HepG2 (cell line): ENCODE results near the gene FAM83F. TPM values are rescaled to one million over a fixed set of nuclear protein-coding genes. Genes with fewer than 3 reads are reported as not detected.

Experiments
- ATAC-seq: fragments of 200-7000 bp; cut with Tn5 transposase; 3 replicates; pipeline ENCODE4 v1.9.1; 2020; ENCODE audit warnings: mild to moderate bottlenecking, moderate library complexity
- BruUV-seq: library from RNA; stranded (reverse); fragments of 400-500 nt; replicated peaks from 2 replicates; lab custom pipeline; 2021; lab: Mats Ljungman, UMichigan
- CTCF ChIA-PET: fragments of 300-600 bp; formaldehyde crosslinking; extraction: SDS; loops from one replicate; lab custom pipeline; 2021; ENCODE audit warnings: low total read pairs, inconsistent platforms, low intra/inter-chr PET ratio; lab: Yijun Ruan, JAX
- POLR2A ChIA-PET: fragments of 350-600 bp; sonication (Branson Sonifier 250); formaldehyde crosslinking; loops from one replicate; lab custom pipeline; 2020; ENCODE audit warnings: antibody characterized with exemption, inconsistent platforms; lab: Yijun Ruan, JAX
- DNase-seq: peaks from one replicate; pipeline ENCODE4 v3.0.0-alpha.2; 2015; ENCODE audit warnings: low spot score
- FAIRE-seq: peaks from 3 replicates; lab custom pipeline; 2011; peaks lifted over from hg19 to GRCh38; lab: Jason Lieb, UNC
- H2AFZ ChIP-seq: one replicate; pipeline ENCODE4 v1.6.1; 2011; ENCODE audit warnings: low read length, inconsistent platforms
- H3K27ac ChIP-seq: fragments of 300-600 bp; 3 replicates; pipeline ENCODE4 v1.8.0; 2011; ENCODE audit warnings: mixed run types, mild to moderate bottlenecking, mixed read lengths, low read length, inconsistent platforms; ENCODE audit not compliant: insufficient read depth; ENCODE audit errors: extremely low read length
- H3K27me3 ChIP-seq, 2 experiments: fragments of 200-600 bp in 1 of 2; 2 replicates in 1 of 2; 3 replicates in 1 of 2; pipeline versions ENCODE4 v1.6.0 to v1.8.0; 2011; ENCODE audit warnings: low read length in 2 of 2, mild to moderate bottlenecking in 2 of 2, moderate library complexity in 2 of 2, inconsistent platforms in 1 of 2; ENCODE audit not compliant: insufficient read depth in 2 of 2, control insufficient read depth in 1 of 2
- H3K36me3 ChIP-seq, 2 experiments: fragments of 200-600 bp in 1 of 2; replicated peaks in 1 of 2; 2 replicates in 1 of 2; 3 replicates in 1 of 2; pipeline versions ENCODE4 v1.5.1 to v1.8.0; 2011; ENCODE audit warnings: low read length in 2 of 2, inconsistent platforms in 1 of 2; ENCODE audit not compliant: insufficient read depth in 2 of 2, control insufficient read depth in 1 of 2
- H3K4me1 ChIP-seq: 2 replicates; pipeline ENCODE4 v1.5.1; 2012; ENCODE audit warnings: low read length, inconsistent platforms; ENCODE audit not compliant: insufficient read depth
- H3K4me2 ChIP-seq: 2 replicates; pipeline ENCODE4 v1.6.0; 2011; ENCODE audit warnings: low read depth, low read length, inconsistent platforms
- H3K4me3 ChIP-seq, 3 experiments: fragments of 200-600 bp in 1 of 3; sonication (generic), shearing (Covaris generic) in 1 of 3; replicated peaks in 1 of 3; 2 replicates each; pipeline ENCODE4 v1.5.1; 2011 to 2016; ENCODE audit warnings: low read length in 3 of 3, inconsistent platforms in 2 of 3, low read depth in 2 of 3, mild to moderate bottlenecking in 2 of 3, control low read depth in 1 of 3, mixed read lengths in 1 of 3; ENCODE audit not compliant: insufficient read depth in 1 of 3
- H3K79me2 ChIP-seq: one replicate; pipeline ENCODE4 v1.6.1; 2011; ENCODE audit warnings: low read length, inconsistent platforms; ENCODE audit not compliant: insufficient read depth
- H3K9ac ChIP-seq: 2 replicates; pipeline ENCODE4 v1.6.0; 2011; ENCODE audit warnings: mild to moderate bottlenecking, low read depth, low read length, inconsistent platforms; ENCODE audit not compliant: insufficient read depth
- H3K9me3 ChIP-seq: 2 replicates; pipeline ENCODE4 v1.5.1; 2012; ENCODE audit warnings: mild to moderate bottlenecking, low read length
- H4K20me1 ChIP-seq: 2 replicates; pipeline ENCODE4 v1.6.0; 2011; ENCODE audit warnings: inconsistent platforms, mild to moderate bottlenecking, low read length, moderate library complexity; ENCODE audit not compliant: insufficient read depth
- ARID5B ChIP-seq: IDR thresholded peaks from 2 replicates; pipeline ENCODE4 v1.4.0; 2020; ENCODE audit warnings: mild to moderate bottlenecking, missing genetic modification reagents
- DNMT3B ChIP-seq: conservative IDR thresholded peaks from 2 replicates; pipeline ENCODE4 v1.6.1; 2016; ENCODE audit warnings: missing biosample characterization, control low read depth
- KDM5B ChIP-seq: sonication (generic); formaldehyde crosslinking; IDR thresholded peaks from 2 replicates; pipeline ENCODE4 v1.4.0; 2020; ENCODE audit warnings: missing genetic modification reagents, mild to moderate bottlenecking, borderline replicate concordance
- MEIS2 ChIP-seq: sonication (generic); formaldehyde crosslinking; IDR thresholded peaks from 2 replicates; pipeline ENCODE4 v1.9.0; 2021; ENCODE audit warnings: mild to moderate bottlenecking, missing genetic modification reagents
- MTF2 ChIP-seq: sonication (generic); formaldehyde crosslinking; IDR thresholded peaks from 2 replicates; pipeline ENCODE4 v1.5.0; 2020; ENCODE audit warnings: missing genetic modification reagents, borderline replicate concordance
- NFYC ChIP-seq: IDR thresholded peaks from 2 replicates; pipeline ENCODE4 v1.6.1; 2016; ENCODE audit warnings: missing genetic modification reagents, missing compliant biosample characterization
- STAG1 ChIP-seq: sonication (generic); formaldehyde crosslinking; IDR thresholded peaks from 2 replicates; pipeline ENCODE4 v1.4.0; 2020; ENCODE audit warnings: missing genetic modification reagents
- ZC3H4 ChIP-seq: sonication (generic); formaldehyde crosslinking; IDR thresholded peaks from 2 replicates; pipeline ENCODE4 v1.4.0; 2020; ENCODE audit warnings: missing genetic modification reagents, borderline replicate concordance
- ZNF160 ChIP-seq: sonication (generic); formaldehyde crosslinking; IDR thresholded peaks from 2 replicates; pipeline ENCODE4 v1.8.0; 2022; ENCODE audit warnings: mild to moderate bottlenecking, inconsistent platforms, missing genetic modification reagents
- ZNF263 ChIP-seq: sonication (generic); formaldehyde crosslinking; IDR thresholded peaks from 2 replicates; pipeline ENCODE4 v1.4.0; 2020; ENCODE audit warnings: missing genetic modification reagents
- ZNF720 ChIP-seq: sonication (generic); formaldehyde crosslinking; IDR thresholded peaks from 2 replicates; pipeline ENCODE4 v1.4.0; 2020; ENCODE audit warnings: missing genetic modification reagents
- ZNF766 ChIP-seq: sonication (generic); formaldehyde crosslinking; IDR thresholded peaks from 2 replicates; pipeline ENCODE4 v1.5.0; 2020; ENCODE audit warnings: missing genetic modification reagents, borderline replicate concordance
- WGBS: methylation state at CpG from one replicate; pipeline ENCODE4 v1.1.6; 2017; ENCODE audit warnings: low lambda C conversion rate; 5-methylcytosine and 5-hydroxymethylcytosine counted together
- in situ Hi-C: cut with HindIII; loops from 2 replicates; pipeline ENCODE4 v1.10.0; 2017; ENCODE audit warnings: low pct_unique_long_range_greater_than_20kb; ENCODE audit not compliant: extremely low pct_ligation_motif_present
- intact Hi-C: fragments of 100-400 bp; cut with micrococcal nuclease; formaldehyde crosslinking; loops from one replicate; pipeline ENCODE4 v1.10.0; 2022; ENCODE audit not compliant: unreplicated experiment
- polyA plus RNA-seq, 8 experiments: library from polyadenylated mRNA; depleted of rRNA in 3 of 8; stranded (reverse) in 7 of 8; unstranded in 1 of 8; fragments of >200 nt; fragmentation: Illumina TruSeq in 4 of 8; extraction: Trizol in 4 of 8; gene quantifications; 2 replicates each; pipeline versions ENCODE4 v1.2.1 to v1.2.3, GENCODE V29; 2011 to 2016; ENCODE audit warnings: low read depth in 4 of 8, missing spikeins in 1 of 8, mixed read lengths in 1 of 8; ENCODE audit not compliant: insufficient read depth in 1 of 8
- total RNA-seq, 5 experiments: library from RNA; depleted of rRNA; stranded (reverse); fragments of >200 nt; fragmentation: Illumina TruSeq; extraction: Trizol; gene quantifications; 2 replicates each; pipeline ENCODE4 v1.2.3, GENCODE V29; 2016; ENCODE audit warnings: low read depth in 1 of 5
- TF ChIP-seq, protein P1 (sequence below): IDR thresholded peaks from 2 replicates; pipeline ENCODE4 v1.6.1; 2016; ENCODE audit warnings: mild to moderate bottlenecking, missing biosample characterization, missing genetic modification reagents
- TF ChIP-seq, protein P2 (sequence below): sonication (generic); formaldehyde crosslinking; IDR thresholded peaks from 2 replicates; pipeline ENCODE4 v1.4.0; 2020; ENCODE audit warnings: missing genetic modification reagents

Gene FAM83F
- total and polyA plus RNA-seq, 2 of the 13 experiments (the other 11 are each of a cell fraction or from before 2014, with no cell fraction given) = not detected

DNA sequence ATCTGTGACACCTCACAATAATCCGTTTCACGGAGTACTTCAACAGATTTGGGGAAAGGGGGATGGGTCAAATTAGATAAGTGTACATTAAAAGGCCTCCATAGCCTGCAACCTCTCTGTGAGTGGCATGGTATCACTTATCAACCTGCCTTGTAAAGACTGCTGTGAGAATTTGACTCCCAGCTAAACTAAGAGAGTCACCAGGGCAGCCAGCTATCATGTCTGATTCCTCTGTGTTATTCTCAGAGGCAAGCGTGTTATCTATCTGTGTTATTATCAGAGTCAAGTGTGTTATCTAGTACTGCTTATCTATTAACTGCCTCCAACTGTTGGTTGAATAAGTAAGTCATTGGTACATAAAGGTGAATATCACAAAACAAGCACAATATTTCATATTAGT is 4.1 kb upstream of the FAM83F start:
- Histone ChIP-seq H4K20me1 (no peaks in the 10 kb centered on the region), H3K9ac (no peak overlapping the region; the same call in 1 of the 2 replicates), H3K27ac (no peak overlapping the region), H3K79me2 (no peaks in the 10 kb centered on the region), H3K27me3 (peaks cover 2 to 25% of the 10 kb centered on the region in 2 experiments; a peak in 3 of 5 replicates), H3K4me2 (no peak overlapping the region), H3K4me1 (peaks cover 32% of the 10 kb centered on the region)
- POLR2A ChIA-PET = no interaction called here
- intact Hi-C loops = no loop called here
- no peak for DNase-seq
- no peak for FAIRE-seq
- BruUV-seq = no TSS peak
- TF ChIP-seq MEIS2 (CRISPR knock-in tag) (no peak), NFYC (CRISPR knock-in tag) (no peak), ZNF766 (CRISPR knock-in tag) (no peak), ZNF720 (CRISPR knock-in tag) (no peak), STAG1 (CRISPR knock-in tag) (no peak), ZNF263 (CRISPR knock-in tag) (no peak), KDM5B (no peak), ARID5B (no peak), ZC3H4 (no peak), MTF2 (no peak), DNMT3B (CRISPR knock-in tag) (no peak), ZNF160 (CRISPR knock-in tag) (no peak)
- TF ChIP-seq, protein P1, sequence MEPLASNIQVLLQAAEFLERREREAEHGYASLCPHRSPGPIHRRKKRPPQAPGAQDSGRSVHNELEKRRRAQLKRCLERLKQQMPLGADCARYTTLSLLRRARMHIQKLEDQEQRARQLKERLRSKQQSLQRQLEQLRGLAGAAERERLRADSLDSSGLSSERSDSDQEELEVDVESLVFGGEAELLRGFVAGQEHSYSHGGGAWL (CRISPR knock-in tag) = no peak
- TF ChIP-seq, protein P2, sequence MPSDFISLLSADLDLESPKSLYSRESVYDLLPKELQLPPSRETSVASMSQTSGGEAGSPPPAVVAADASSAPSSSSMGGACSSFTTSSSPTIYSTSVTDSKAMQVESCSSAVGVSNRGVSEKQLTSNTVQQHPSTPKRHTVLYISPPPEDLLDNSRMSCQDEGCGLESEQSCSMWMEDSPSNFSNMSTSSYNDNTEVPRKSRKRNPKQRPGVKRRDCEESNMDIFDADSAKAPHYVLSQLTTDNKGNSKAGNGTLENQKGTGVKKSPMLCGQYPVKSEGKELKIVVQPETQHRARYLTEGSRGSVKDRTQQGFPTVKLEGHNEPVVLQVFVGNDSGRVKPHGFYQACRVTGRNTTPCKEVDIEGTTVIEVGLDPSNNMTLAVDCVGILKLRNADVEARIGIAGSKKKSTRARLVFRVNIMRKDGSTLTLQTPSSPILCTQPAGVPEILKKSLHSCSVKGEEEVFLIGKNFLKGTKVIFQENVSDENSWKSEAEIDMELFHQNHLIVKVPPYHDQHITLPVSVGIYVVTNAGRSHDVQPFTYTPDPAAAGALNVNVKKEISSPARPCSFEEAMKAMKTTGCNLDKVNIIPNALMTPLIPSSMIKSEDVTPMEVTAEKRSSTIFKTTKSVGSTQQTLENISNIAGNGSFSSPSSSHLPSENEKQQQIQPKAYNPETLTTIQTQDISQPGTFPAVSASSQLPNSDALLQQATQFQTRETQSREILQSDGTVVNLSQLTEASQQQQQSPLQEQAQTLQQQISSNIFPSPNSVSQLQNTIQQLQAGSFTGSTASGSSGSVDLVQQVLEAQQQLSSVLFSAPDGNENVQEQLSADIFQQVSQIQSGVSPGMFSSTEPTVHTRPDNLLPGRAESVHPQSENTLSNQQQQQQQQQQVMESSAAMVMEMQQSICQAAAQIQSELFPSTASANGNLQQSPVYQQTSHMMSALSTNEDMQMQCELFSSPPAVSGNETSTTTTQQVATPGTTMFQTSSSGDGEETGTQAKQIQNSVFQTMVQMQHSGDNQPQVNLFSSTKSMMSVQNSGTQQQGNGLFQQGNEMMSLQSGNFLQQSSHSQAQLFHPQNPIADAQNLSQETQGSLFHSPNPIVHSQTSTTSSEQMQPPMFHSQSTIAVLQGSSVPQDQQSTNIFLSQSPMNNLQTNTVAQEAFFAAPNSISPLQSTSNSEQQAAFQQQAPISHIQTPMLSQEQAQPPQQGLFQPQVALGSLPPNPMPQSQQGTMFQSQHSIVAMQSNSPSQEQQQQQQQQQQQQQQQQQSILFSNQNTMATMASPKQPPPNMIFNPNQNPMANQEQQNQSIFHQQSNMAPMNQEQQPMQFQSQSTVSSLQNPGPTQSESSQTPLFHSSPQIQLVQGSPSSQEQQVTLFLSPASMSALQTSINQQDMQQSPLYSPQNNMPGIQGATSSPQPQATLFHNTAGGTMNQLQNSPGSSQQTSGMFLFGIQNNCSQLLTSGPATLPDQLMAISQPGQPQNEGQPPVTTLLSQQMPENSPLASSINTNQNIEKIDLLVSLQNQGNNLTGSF (CRISPR knock-in tag) = no peak
- TF ChIP-seq, all 625 proteins: peak for 0
- H3K4me3 ChIP-seq = no peak overlapping the region
- in situ Hi-C loops = no loop called here
- WGBS = 27% methylated on average over 3 of the region's 3 CpGs
- no peak overlapping the region for H2AFZ ChIP-seq
- H3K9me3 ChIP-seq = no peaks in the 10 kb centered on the region
- no peak for ATAC-seq
- CTCF ChIA-PET = no interaction called here
- H3K36me3 ChIP-seq = no peaks in the 10 kb centered on the region
